Sigmoid colon (tissue), 7 donors: ENCODE results near the gene STAT4. TPM values are rescaled to one million over a fixed set of nuclear protein-coding genes. Genes with fewer than 3 reads are reported as not detected.

Experiments
- DNase-seq: peaks from one replicate; pipeline ENCODE4 v3.0.0-alpha.2; 2019
- H3K27ac ChIP-seq, 4 donors: fragments of 200-600 bp; sonication (generic); one replicate each; pipeline ENCODE4 v1.5.1; 2016 to 2019; ENCODE audit warnings: mild to moderate bottlenecking in 1 of 4
- H3K27me3 ChIP-seq, 3 donors: fragments of 200-600 bp; sonication (generic); one replicate each; pipeline ENCODE4 v1.5.1; 2019; ENCODE audit warnings: mild to moderate bottlenecking in 1 of 3
- H3K36me3 ChIP-seq, 4 donors: fragments of 200-600 bp; sonication (generic); one replicate each; pipeline ENCODE4 v1.5.1; 2016 to 2019
- H3K4me1 ChIP-seq, 4 donors: fragments of 200-600 bp; sonication (generic); one replicate each; pipeline ENCODE4 v1.5.1; 2017 to 2019
- H3K4me3 ChIP-seq, 4 donors: fragments of 200-600 bp; sonication (generic); one replicate each; pipeline ENCODE4 v1.5.1; 2017 to 2019; ENCODE audit warnings: mild to moderate bottlenecking in 2 of 4, moderate library complexity in 1 of 4
- H3K9me3 ChIP-seq, 4 donors: fragments of 200-600 bp in 3 of 4; sonication (generic) in 3 of 4; one replicate each; pipeline versions ENCODE4 v1.5.1 to v1.6.1; 2013 to 2019
- EP300 ChIP-seq, 4 donors: sonication (generic); formaldehyde crosslinking; IDR thresholded peaks; one replicate each; pipeline ENCODE4 v1.6.1; 2017; ENCODE audit warnings: antibody characterized with exemption in 4 of 4
- POLR2A ChIP-seq, 2 donors: fragments of 450-650 bp; IDR thresholded peaks; one replicate each; pipeline ENCODE4 v1.6.1; 2016; ENCODE audit warnings: antibody characterized with exemption in 2 of 2, mild to moderate bottlenecking in 2 of 2, moderate library complexity in 2 of 2
- POLR2AphosphoS5 ChIP-seq, 4 donors: sonication (generic); formaldehyde crosslinking; IDR thresholded peaks; one replicate each; pipeline ENCODE4 v1.6.1; 2017; ENCODE audit warnings: antibody characterized with exemption in 4 of 4
- WGBS, 2 donors: extraction: QIAGEN DNeasy Blood & Tissue Kit; methylation state at CpG; one replicate each; pipeline ENCODE4 v1.1.7; 2013; 5-methylcytosine and 5-hydroxymethylcytosine counted together
- intact Hi-C: fragments of 100-400 bp; cut with DNase I; formaldehyde crosslinking; loops from one replicate; pipeline ENCODE4 v1.15.1; 2023
- polyA plus RNA-seq, 3 donors: library from polyadenylated mRNA; stranded (reverse); fragments of 200-250 nt; gene quantifications; one replicate each; pipeline ENCODE4 v1.2.3, GENCODE V29; 2013
- total RNA-seq, 4 donors: library from RNA; depleted of rRNA; stranded (reverse); fragments of >200 nt; gene quantifications; one replicate each; pipeline ENCODE4 v1.1.0, GENCODE V29; 2016
- TF ChIP-seq, protein P1 (sequence below), 4 experiments: fragments of 450-650 bp in 3 of 4; fragments of 200-600 bp in 1 of 4; IDR thresholded peaks; one replicate each; pipeline ENCODE4 v1.5.1; 2016 to 2019; ENCODE audit warnings: antibody characterized with exemption in 4 of 4, mild to moderate bottlenecking in 3 of 4, moderate library complexity in 2 of 4
- donor health status: healthy with polysubstance abuse.
- donor health status: Bipolar disorder and iron deficiency.
- donor health status: healthy.

STAT4 gene
- total and polyA plus RNA-seq, 7 donors = 0.46 to 4.6 (median 0.70) TPM; not detected in 1

DNA sequence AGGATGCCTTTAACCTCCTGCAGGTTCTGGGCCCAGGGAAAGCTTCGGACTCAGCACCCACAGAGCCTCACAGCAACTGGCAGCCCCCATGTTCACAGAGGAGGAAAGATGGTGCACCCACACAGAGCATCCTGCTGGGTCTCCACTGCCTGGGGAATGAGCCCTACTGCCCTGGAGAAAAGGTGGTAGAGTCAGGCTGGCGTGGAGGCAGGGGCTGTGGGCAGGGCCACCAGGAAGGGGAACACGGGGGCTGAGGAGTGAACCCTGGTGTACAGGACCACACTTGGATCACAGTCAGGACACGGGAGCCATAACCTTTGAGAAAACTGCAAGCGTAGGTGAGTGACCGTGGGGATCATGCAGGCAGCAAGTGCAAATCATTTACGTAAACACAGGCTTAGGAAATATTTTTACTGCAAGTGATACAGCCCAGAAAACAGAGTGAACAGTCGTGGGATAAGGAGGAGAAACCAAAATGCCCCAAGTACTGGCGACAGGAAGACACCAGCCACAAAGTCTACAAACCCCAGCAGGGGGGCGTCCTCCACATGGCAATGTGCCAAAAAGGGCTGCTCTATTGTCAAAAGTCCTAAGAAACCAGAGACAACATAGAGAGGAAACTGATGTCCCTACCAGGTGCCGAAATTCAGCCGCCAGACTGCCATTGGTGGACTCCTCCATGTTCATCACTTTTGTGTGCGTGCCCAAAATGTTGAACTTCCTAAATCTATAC, 164.4 kb downstream of the STAT4 start:
- DNase-seq = no peak
- intact Hi-C loops = no loop called here
- H3K9me3 ChIP-seq = no peaks in the 10 kb centered on the region
- 78 to 91% methylated on average over 13 of the region's 13 CpGs for WGBS, 2 donors
- H3K36me3 ChIP-seq = peaks cover 43 to 100% (median 69%) of the 10 kb centered on the region in 4 donors
- no peaks in the 10 kb centered on the region for H3K27me3 ChIP-seq
- no peaks in the 10 kb centered on the region for H3K4me1 ChIP-seq
- H3K4me3 ChIP-seq = no peak overlapping the region
- no peak overlapping the region for H3K27ac ChIP-seq
- no peak for TF ChIP-seq POLR2AphosphoS5 (IDR thresholded peaks at IDR 0.05)
- TF ChIP-seq POLR2A (IDR thresholded peaks at IDR 0.05) = no peak
- TF ChIP-seq, protein P1, sequence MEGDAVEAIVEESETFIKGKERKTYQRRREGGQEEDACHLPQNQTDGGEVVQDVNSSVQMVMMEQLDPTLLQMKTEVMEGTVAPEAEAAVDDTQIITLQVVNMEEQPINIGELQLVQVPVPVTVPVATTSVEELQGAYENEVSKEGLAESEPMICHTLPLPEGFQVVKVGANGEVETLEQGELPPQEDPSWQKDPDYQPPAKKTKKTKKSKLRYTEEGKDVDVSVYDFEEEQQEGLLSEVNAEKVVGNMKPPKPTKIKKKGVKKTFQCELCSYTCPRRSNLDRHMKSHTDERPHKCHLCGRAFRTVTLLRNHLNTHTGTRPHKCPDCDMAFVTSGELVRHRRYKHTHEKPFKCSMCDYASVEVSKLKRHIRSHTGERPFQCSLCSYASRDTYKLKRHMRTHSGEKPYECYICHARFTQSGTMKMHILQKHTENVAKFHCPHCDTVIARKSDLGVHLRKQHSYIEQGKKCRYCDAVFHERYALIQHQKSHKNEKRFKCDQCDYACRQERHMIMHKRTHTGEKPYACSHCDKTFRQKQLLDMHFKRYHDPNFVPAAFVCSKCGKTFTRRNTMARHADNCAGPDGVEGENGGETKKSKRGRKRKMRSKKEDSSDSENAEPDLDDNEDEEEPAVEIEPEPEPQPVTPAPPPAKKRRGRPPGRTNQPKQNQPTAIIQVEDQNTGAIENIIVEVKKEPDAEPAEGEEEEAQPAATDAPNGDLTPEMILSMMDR (IDR thresholded peaks at IDR 0.05) = no peak
- TF ChIP-seq EP300 (IDR thresholded peaks at IDR 0.05) = no peak

DNA sequence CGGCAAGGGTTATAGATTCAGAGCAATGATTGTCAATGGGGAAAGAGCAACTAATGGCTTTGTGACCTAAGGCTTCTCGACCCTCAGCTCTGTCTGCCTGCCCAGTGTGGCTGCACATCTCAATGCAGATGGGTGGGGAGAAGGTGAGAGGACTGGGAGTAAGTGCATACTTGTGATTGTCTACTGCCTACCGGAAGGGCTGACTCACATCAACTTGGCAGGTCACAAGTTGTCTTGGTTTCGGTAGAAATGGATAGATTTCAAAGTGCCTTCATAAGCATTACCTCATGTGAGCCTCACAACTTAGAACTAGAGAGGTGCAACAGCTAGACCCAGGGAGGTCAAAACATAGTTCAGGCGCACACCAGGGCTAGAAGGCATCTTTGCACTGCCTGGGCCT, 166.2 kb downstream of the STAT4 start:
- Histone ChIP-seq H3K4me3 (no peak overlapping the region), H3K36me3 (peaks cover 43 to 100% (median 65%) of the 10 kb centered on the region in 4 donors), H3K4me1 (no peaks in the 10 kb centered on the region), H3K27me3 (no peaks in the 10 kb centered on the region), H3K9me3 (no peaks in the 10 kb centered on the region), H3K27ac (no peak overlapping the region)
- TF ChIP-seq, protein P1 (IDR thresholded peaks at IDR 0.05) = no peak
- no peak for TF ChIP-seq POLR2AphosphoS5 (IDR thresholded peaks at IDR 0.05)
- no peak for TF ChIP-seq EP300 (IDR thresholded peaks at IDR 0.05)
- no peak for TF ChIP-seq POLR2A (IDR thresholded peaks at IDR 0.05)
- intact Hi-C loops = no loop called here
- no peak for DNase-seq
- WGBS, 2 donors = 91 to 92% methylated on average over 5 of the region's 5 CpGs

DNA sequence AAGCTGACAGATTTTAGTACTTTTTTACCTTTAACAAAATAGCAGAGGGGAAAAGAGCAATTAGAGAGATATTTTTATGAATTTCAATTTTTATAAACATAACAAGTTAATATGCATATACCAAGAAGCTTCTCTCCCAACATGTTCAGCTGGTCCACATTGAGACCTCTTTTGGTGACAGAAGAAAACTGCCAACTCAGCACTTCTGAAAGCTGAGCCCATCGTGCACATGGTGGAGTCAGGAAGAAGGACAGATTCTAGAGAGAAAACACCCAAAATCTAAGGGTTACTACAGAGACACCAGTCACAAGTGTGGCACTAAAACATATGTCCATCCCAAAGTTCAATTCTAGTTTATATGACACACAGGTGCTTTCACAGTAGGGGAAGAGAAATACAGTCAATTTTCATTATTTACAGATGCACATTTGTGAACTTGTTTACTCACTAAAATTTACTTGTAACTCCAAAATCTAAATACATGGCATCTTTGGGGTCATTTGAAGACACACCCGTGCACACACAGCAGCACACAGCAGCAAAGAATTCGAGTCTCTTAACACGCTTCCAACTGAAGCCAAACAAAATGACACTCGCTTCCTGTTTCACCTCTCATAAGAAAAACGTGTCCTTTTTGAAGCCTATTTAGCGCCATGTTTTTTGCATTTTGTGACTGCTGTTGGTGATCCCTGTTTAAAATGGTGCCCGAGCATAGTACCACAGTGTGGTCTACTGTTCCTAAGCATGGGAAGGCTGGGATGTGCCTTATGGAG, 168.3 kb downstream of the STAT4 start:
- no peak for TF ChIP-seq POLR2A (IDR thresholded peaks at IDR 0.05)
- TF ChIP-seq POLR2AphosphoS5 (IDR thresholded peaks at IDR 0.05) = no peak
- TF ChIP-seq, protein P1 (IDR thresholded peaks at IDR 0.05) = no peak
- TF ChIP-seq EP300 (IDR thresholded peaks at IDR 0.05) = no peak
- Histone ChIP-seq H3K27me3 (no peaks in the 10 kb centered on the region), H3K9me3 (no peaks in the 10 kb centered on the region), H3K36me3 (peaks cover 37 to 100% (median 64%) of the 10 kb centered on the region in 4 donors), H3K4me1 (no peaks in the 10 kb centered on the region), H3K27ac (no peak overlapping the region), H3K4me3 (no peak overlapping the region)
- no peak for DNase-seq
- intact Hi-C loops = no loop called here
- WGBS, 2 donors = 81 to 90% methylated on average over 8 of the region's 8 CpGs

DNA sequence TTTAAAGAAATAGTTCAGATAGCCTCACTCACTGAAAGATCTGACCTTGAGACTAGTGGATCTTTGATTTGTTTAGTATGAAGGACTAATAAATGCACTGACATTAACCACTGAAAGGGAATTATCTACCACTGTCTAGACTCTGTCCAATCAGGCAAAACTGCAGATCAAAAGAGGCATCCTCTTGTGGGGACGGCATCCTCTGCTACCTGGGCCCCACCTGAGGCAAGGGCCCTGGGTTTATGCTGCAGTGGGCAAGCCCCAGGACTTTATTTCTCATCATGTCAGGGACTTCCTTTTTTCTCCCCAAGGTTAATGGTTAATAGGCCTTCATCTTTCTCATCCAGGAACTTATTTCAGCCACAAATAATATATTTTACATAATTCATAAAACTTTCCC, 169.1 kb downstream of the STAT4 start:
- Histone ChIP-seq H3K27ac (no peak overlapping the region), H3K4me3 (no peak overlapping the region), H3K9me3 (no peaks in the 10 kb centered on the region), H3K4me1 (no peaks in the 10 kb centered on the region), H3K27me3 (no peaks in the 10 kb centered on the region), H3K36me3 (peaks cover 36 to 100% (median 67%) of the 10 kb centered on the region in 4 donors)
- WGBS, 2 donors = 86 to 95% methylated on average over 1 of the region's 1 CpG
- TF ChIP-seq EP300 (IDR thresholded peaks at IDR 0.05) (no peak), POLR2A (IDR thresholded peaks at IDR 0.05) (no peak), POLR2AphosphoS5 (IDR thresholded peaks at IDR 0.05) (no peak)
- TF ChIP-seq, protein P1 (IDR thresholded peaks at IDR 0.05) = no peak
- intact Hi-C loops = no loop called here
- DNase-seq = no peak
